GM13976 (cell line): ENCODE results near the gene ZNF446.
"Not testable (repeated sequence)": the region's sequence is repeated elsewhere in the genome, so short reads cannot be mapped to it uniquely, and the experiment has no call there.

Experiments used
- DNase-seq: peaks from one replicate; pipeline ENCODE4 v3.0.0; 2012; ENCODE audit warnings: low spot score
- in situ Hi-C: fragments of 300-500 bp; cut with MboI; formaldehyde crosslinking; loops from one replicate; pipeline ENCODE4 v1.12.0; 2022; ENCODE audit warnings: low sequenced_read_pairs, mixed read lengths, inconsistent platforms; ENCODE audit not compliant: unreplicated experiment
- TF ChIP-seq, protein P1 (sequence below): IDR thresholded peaks from 2 replicates; pipeline ENCODE4 v1.5.1; 2012; ENCODE audit warnings: borderline replicate concordance, mild to moderate bottlenecking; ENCODE audit not compliant: insufficient read depth; ENCODE audit errors: extremely low read depth, missing control alignments, control extremely low read depth

The ZNF446 gene

DNA sequence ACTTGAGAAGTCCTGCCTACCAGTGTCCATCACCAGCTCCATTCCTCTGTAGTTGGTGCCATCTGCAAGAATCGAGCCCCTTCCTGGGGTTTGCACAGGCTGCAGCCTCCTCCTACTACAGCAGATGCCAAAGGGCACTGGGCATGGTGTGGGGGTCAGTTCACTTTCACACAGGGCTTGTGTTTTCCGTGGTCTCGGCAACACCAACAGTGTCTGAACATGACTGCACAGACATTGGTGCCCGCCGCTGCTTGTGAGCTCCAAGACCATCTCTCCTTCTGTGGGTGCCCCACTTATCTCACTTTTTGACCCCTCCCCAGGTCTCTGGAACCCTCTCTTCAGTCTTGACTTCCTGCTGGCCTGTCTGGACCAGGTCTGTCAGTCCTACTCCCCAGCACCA lies 15.2 kb downstream of the ZNF446 start:
- in situ Hi-C loops, result no loop called here
- TF ChIP-seq, protein P1, sequence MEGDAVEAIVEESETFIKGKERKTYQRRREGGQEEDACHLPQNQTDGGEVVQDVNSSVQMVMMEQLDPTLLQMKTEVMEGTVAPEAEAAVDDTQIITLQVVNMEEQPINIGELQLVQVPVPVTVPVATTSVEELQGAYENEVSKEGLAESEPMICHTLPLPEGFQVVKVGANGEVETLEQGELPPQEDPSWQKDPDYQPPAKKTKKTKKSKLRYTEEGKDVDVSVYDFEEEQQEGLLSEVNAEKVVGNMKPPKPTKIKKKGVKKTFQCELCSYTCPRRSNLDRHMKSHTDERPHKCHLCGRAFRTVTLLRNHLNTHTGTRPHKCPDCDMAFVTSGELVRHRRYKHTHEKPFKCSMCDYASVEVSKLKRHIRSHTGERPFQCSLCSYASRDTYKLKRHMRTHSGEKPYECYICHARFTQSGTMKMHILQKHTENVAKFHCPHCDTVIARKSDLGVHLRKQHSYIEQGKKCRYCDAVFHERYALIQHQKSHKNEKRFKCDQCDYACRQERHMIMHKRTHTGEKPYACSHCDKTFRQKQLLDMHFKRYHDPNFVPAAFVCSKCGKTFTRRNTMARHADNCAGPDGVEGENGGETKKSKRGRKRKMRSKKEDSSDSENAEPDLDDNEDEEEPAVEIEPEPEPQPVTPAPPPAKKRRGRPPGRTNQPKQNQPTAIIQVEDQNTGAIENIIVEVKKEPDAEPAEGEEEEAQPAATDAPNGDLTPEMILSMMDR, result no peak
- DNase-seq, result no peak

DNA sequence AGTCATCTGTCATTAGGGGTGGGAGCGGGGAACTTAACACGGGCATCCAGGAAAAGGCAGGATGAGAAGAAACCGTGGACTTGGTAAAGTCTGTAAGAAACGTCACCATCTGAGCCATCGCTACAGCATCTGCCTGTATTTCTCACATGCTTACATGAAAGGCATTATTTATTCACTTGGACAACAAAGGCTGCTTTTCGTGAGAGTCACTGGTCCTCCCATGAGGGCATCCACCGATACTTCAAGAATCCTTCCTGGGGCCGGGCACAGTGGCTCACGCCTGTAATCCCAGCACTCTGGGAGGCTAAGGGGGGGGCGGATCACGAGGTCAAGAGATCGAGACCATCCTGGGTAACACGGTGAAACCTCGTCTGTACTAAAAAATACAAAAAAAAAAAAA lies 16.1 kb downstream of the ZNF446 start:
- no peak for DNase-seq
- in situ Hi-C loops, result no loop called here
- TF ChIP-seq, protein P1, result no peak

DNA sequence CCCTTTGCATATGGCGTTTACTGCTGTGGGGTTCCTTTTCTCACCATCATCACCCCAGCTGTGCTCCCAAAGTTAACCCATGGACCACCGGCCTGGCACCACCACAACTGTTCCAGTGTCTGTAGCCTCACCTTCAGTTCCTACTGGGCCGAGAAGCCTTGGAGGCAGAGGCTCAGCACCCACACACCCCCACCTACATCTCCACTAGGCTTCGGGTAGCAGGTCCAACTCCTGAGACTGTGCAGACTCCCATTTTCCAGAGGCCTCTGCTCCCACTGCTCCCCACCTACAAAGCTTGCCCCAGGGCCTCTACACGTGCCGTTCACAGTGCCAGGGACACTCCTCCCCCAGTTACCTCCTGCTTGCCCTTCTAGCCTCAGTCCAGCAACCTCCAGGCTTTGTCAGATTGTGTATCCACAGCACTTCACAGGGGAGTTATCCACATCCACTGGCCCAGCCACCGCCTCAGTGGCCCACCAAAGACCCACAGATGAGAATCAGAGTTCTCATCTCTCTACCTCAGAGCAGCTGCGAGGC lies 21.6 kb downstream of the ZNF446 start:
- in situ Hi-C loops, result no loop called here
- DNase-seq, result no peak
- TF ChIP-seq, protein P1, result no peak

DNA sequence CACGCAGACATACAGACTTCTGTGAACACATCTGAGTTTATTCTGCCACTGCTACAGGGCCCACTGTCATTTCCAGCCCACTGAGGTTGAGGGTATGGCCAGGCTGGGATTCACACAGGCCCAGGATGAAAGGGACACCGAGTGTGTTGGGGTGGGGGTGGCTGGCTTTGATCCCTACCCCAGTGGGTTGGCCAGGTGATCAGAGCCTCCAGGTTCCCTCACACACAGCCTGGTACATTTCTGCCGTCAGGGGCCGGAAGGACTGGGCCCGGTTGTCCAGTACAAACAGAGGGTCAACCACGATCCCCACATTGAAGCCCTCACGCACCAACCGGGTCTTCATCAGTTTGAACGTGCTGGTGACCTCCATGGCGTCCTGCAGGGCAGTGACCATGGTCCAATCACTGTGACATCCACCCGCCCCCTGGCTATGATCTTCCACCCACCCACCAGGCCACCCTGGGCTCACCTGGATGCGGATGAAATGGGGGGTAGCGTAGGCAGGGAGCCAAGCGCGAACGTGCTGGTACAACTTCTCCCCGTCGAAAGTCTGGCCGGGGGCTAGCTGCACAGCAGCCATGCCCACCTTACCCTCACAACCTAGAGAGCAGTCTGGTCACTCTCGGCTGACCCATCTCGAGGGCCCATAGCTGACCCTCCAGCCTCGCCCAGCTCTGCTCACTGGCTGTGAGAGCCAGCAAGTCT lies 22.3 kb downstream of the ZNF446 start:
- TF ChIP-seq, protein P1, result no peak
- in situ Hi-C loops, result no loop called here
- no peak for DNase-seq

DNA sequence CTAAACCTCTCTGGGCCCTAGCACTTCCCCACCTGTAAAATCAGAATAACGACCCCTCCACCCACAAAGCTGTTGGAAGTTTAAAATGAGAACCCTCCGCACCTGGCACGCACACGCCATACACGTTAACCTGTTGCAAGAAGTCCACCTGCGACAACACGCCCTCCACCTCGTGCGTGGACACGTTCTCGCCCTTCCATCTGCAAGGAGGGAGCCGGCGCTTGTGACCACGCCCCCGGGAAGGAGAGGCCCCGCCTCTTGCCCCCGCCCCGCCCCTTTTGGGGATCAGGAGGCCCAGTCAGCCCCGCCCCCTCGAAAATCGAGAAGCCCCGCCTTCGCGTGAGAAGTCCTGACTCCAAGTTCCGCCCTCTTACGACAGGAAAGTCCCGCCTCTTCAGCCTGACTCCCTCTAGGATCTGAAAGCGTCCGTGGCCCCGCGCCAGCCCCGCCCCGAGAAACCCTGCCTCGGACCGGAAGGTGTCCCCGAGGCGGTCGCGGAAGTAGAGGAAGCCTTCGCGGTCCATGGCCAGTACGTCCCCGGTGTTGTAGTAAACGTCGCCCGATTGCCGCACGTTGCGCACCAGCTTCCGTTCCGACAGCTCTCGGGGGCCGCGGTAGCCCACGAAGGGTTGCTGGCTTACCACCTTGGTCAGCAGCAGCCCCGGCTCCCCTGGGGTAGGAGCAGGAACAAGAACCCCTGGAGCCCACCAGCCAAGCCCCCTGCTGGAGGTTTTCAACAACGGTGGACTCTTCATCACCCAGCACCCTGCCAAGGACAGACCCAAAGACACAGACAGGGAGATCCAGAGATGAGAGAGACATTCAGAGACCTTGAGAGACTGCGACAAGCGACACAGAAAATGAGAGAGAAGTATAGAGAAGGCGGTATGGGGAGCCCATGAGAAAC lies 23.1 kb downstream of the ZNF446 start:
- DNase-seq, result peak; percentile 100
- in situ Hi-C loops, result no loop called here
- TF ChIP-seq, protein P1, result no peak

DNA sequence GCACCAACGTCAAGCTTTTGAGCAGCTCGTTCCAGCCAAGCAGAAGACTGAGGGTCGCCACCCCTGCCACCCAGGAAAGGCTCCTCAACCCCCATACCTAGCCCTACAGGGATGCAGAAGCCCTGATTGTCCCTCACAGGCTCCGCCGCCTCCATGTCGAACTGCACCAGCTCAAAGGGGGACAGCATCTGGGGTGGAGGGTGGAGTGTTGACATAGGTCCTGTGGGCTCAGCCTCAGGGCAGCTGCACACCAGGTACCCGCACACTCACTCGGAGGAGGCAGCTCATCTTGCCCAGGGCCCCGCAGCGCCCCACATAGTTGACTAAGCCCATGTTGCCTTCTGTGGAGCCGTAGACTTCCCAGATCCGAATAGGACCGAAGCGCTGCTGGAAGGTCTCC lies 24.1 kb downstream of the ZNF446 start:
- TF ChIP-seq, protein P1, result no peak
- in situ Hi-C loops, result no loop called here
- no peak for DNase-seq

DNA sequence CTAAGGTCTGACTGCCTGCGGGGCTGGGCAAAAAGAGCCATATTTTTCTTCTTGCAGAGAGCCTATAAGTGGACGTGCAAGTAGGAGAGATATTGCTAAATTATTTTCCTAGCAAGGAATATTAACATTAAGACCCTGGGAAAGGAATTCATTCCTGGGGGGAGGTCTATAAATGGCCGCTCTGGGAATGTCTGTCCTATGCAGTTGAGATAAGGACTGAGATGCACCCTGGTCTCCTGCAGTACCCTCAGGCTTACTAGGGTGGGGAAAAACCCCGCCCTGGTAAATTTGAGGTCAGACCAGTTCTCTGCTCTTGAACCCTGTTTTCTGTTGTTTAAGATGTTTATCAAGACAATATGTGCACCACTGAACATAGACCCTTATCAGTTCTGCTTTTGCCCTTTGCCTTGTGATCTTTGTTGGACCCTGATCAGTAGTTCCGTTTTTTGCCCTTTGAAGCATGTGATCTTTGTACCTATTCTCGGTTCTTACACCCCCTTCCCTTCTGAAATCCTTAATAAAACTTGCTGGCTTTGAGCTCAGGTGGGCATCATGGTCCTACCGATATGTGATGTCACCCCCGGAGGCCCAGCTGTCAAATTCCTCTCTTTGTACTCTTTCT lies 31.6 kb downstream of the ZNF446 start:
- in situ Hi-C loops, DNase-seq: not testable (repeated sequence)
